ENCODE data around the gene FAM156B.
"Not testable (repeated sequence)": the region's sequence is repeated elsewhere in the genome, so short reads cannot be mapped to it uniquely, and the experiment has no call there.

GRCh38 chrX:52948265-52948664 lies 51.1 kb downstream of the FAM156B start:
- TF ChIP-seq POLR2A (IDR thresholded peaks at IDR 0.05; ENCODE audit: extremely low read depth, insufficient read length), result not testable (repeated sequence)
- TF ChIP-seq, protein P1, sequence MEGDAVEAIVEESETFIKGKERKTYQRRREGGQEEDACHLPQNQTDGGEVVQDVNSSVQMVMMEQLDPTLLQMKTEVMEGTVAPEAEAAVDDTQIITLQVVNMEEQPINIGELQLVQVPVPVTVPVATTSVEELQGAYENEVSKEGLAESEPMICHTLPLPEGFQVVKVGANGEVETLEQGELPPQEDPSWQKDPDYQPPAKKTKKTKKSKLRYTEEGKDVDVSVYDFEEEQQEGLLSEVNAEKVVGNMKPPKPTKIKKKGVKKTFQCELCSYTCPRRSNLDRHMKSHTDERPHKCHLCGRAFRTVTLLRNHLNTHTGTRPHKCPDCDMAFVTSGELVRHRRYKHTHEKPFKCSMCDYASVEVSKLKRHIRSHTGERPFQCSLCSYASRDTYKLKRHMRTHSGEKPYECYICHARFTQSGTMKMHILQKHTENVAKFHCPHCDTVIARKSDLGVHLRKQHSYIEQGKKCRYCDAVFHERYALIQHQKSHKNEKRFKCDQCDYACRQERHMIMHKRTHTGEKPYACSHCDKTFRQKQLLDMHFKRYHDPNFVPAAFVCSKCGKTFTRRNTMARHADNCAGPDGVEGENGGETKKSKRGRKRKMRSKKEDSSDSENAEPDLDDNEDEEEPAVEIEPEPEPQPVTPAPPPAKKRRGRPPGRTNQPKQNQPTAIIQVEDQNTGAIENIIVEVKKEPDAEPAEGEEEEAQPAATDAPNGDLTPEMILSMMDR (IDR thresholded peaks at IDR 0.05; ENCODE audit: low read depth, low read length), result not testable (repeated sequence)
